ENCODE data around the gene CEP83. TPM values are rescaled to one million over a fixed set of nuclear protein-coding genes. Genes with fewer than 3 reads are reported as not detected.

CEP83 gene
- polyA plus RNA-seq, 3 donors, result 27.1 to 42.0 (median 39.2) TPM

- DNase-seq (ENCODE audit: extremely low read depth in 1 of 11, low read depth in 9 of 11, low spot score in 4 of 11), result no peak
Measured at GRCh38 chr12:94263905-94264561, 195.6 kb downstream of the CEP83 start.

- no peak for DNase-seq (ENCODE audit: extremely low read depth in 1 of 11, low read depth in 9 of 11, low spot score in 4 of 11)
Measured at GRCh38 chr12:94263011-94263811, 196.5 kb downstream of the CEP83 start.

GRCh38 chr12:94262228-94263010 is 197.2 kb downstream of the CEP83 start:
- DNase-seq (ENCODE audit: extremely low read depth in 1 of 11, low read depth in 9 of 11, low spot score in 4 of 11), result peak; percentile 41 to 80 (median 65)

GRCh38 chr12:94261786-94262185 is 197.9 kb downstream of the CEP83 start:
- peak in 5 of 11 donors; percentile 20 to 43 (median 26) for DNase-seq (ENCODE audit: extremely low read depth in 1 of 11, low read depth in 9 of 11, low spot score in 4 of 11)

- no peak for DNase-seq (ENCODE audit: extremely low read depth in 1 of 11, low read depth in 9 of 11, low spot score in 4 of 11)
Measured at GRCh38 chr12:94261119-94261518, 198.5 kb downstream of the CEP83 start.

- DNase-seq (ENCODE audit: extremely low read depth in 1 of 11, low read depth in 9 of 11, low spot score in 4 of 11), result no peak
Measured at GRCh38 chr12:94260717-94261116, 198.9 kb downstream of the CEP83 start.

- no peak for DNase-seq (ENCODE audit: extremely low read depth in 1 of 11, low read depth in 9 of 11, low spot score in 4 of 11)
Measured at GRCh38 chr12:94260017-94260416, 199.7 kb downstream of the CEP83 start.

GRCh38 chr12:94258593-94258992 is 201.1 kb downstream of the CEP83 start:
- no peak for DNase-seq (ENCODE audit: extremely low read depth in 1 of 11, low read depth in 9 of 11, low spot score in 4 of 11)

Other genes starting within 250 kb of the CEP83 start
- 10 to 100 TPM; 39.8 to 41.5 (median 40.2) TPM for gene TMCC3, start 190.7 kb upstream of the CEP83 start, polyA plus RNA-seq (ENCODE audit: insufficient read length in 3 of 3)